ENCODE data around the gene MYL7. TPM values are rescaled to one million over a fixed set of nuclear protein-coding genes. Genes with fewer than 3 reads are reported as not detected.

Gene MYL7
- total RNA-seq, 1 experiment from 2014 or later = not detected

GRCh38 chr7:44157116-44158080 is 16.3 kb upstream of the MYL7 start:
- TF ChIP-seq SIN3A (IDR thresholded peaks at IDR 0.05; ENCODE audit: borderline replicate concordance, insufficient read depth, low read depth, low read length) (no peak), TCF7L2 (IDR thresholded peaks at IDR 0.05; ENCODE audit: low read depth, low read length) (no peak), POLR2AphosphoS5 (IDR thresholded peaks at IDR 0.05; ENCODE audit: low read depth, low read length) (no peak), CTCF (IDR thresholded peaks at IDR 0.05) (no peak)
- TF ChIP-seq, protein P1, sequence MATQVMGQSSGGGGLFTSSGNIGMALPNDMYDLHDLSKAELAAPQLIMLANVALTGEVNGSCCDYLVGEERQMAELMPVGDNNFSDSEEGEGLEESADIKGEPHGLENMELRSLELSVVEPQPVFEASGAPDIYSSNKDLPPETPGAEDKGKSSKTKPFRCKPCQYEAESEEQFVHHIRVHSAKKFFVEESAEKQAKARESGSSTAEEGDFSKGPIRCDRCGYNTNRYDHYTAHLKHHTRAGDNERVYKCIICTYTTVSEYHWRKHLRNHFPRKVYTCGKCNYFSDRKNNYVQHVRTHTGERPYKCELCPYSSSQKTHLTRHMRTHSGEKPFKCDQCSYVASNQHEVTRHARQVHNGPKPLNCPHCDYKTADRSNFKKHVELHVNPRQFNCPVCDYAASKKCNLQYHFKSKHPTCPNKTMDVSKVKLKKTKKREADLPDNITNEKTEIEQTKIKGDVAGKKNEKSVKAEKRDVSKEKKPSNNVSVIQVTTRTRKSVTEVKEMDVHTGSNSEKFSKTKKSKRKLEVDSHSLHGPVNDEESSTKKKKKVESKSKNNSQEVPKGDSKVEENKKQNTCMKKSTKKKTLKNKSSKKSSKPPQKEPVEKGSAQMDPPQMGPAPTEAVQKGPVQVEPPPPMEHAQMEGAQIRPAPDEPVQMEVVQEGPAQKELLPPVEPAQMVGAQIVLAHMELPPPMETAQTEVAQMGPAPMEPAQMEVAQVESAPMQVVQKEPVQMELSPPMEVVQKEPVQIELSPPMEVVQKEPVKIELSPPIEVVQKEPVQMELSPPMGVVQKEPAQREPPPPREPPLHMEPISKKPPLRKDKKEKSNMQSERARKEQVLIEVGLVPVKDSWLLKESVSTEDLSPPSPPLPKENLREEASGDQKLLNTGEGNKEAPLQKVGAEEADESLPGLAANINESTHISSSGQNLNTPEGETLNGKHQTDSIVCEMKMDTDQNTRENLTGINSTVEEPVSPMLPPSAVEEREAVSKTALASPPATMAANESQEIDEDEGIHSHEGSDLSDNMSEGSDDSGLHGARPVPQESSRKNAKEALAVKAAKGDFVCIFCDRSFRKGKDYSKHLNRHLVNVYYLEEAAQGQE (IDR thresholded peaks at IDR 0.05; ENCODE audit: insufficient read depth in 1 of 2, low read depth in 2 of 2, low read length in 1 of 2) = no peak
- peak; percentile 24; the same call in 1 of the 2 replicates for ATAC-seq
- Histone ChIP-seq H3K27me3 (ENCODE audit: control insufficient read depth, insufficient read depth, low read length) (no peaks in the 10 kb centered on the region), H3K27ac (ENCODE audit: low read length) (no peak overlapping the region), H3K4me3 (ENCODE audit: low read depth in 2 of 2, low read length in 2 of 2) (no peak overlapping the region), H3K4me1 (ENCODE audit: control insufficient read depth, insufficient read depth, low read length) (0 out of 2 replicates have a peak, but pooled peaks cover 4% of the 10 kb centered on the region), H3K36me3 (ENCODE audit: control insufficient read depth, insufficient read depth, low read length) (no peaks in the 10 kb centered on the region), H3K9me3 (ENCODE audit: control insufficient read depth, insufficient read depth, low read depth, low read length) (no peaks in the 10 kb centered on the region)
- intact Hi-C loops (cut with micrococcal nuclease; ENCODE audit: unreplicated experiment) = no loop called here
- ChIA-PET CTCF (no interaction called here), POLR2A (interaction anchor here (0.6 kb wide), 1 partner anchor 421 kb away, joined by 7 read pairs; no protein-coding TSS in a partner anchor)
- in situ Hi-C loops (cut with HindIII; ENCODE audit: low pct_unique_long_range_greater_than_20kb, low sequenced_read_pairs) = no loop called here
- DNase-seq (ENCODE audit: low read depth, low spot score) = no peak
- BruUV-seq (replicated peaks) = no TSS peak

- no peak for DNase-seq (ENCODE audit: low read depth, low spot score)
- Histone ChIP-seq H3K36me3 (ENCODE audit: control insufficient read depth, insufficient read depth, low read length) (no peaks in the 10 kb centered on the region), H3K9me3 (ENCODE audit: control insufficient read depth, insufficient read depth, low read depth, low read length) (no peaks in the 10 kb centered on the region), H3K27me3 (ENCODE audit: control insufficient read depth, insufficient read depth, low read length) (no peaks in the 10 kb centered on the region), H3K27ac (ENCODE audit: low read length) (no peak overlapping the region), H3K4me1 (ENCODE audit: control insufficient read depth, insufficient read depth, low read length) (0 out of 2 replicates have a peak, but pooled peaks cover 4% of the 10 kb centered on the region), H3K4me3 (ENCODE audit: low read depth in 2 of 2, low read length in 2 of 2) (no peak overlapping the region)
- intact Hi-C loops (cut with micrococcal nuclease; ENCODE audit: unreplicated experiment) = no loop called here
- no peak for ATAC-seq
- in situ Hi-C loops (cut with HindIII; ENCODE audit: low pct_unique_long_range_greater_than_20kb, low sequenced_read_pairs) = no loop called here
- BruUV-seq (replicated peaks) = no TSS peak
- TF ChIP-seq CTCF (IDR thresholded peaks at IDR 0.05) = no peak
- no peak for TF ChIP-seq SIN3A (IDR thresholded peaks at IDR 0.05; ENCODE audit: borderline replicate concordance, insufficient read depth, low read depth, low read length)
- no peak for TF ChIP-seq POLR2AphosphoS5 (IDR thresholded peaks at IDR 0.05; ENCODE audit: low read depth, low read length)
- TF ChIP-seq TCF7L2 (IDR thresholded peaks at IDR 0.05; ENCODE audit: low read depth, low read length) = no peak
- TF ChIP-seq, protein P1 (IDR thresholded peaks at IDR 0.05; ENCODE audit: insufficient read depth in 1 of 2, low read depth in 2 of 2, low read length in 1 of 2) = no peak
- ChIA-PET CTCF (no interaction called here), POLR2A (interaction anchor here (0.6 kb wide), 1 partner anchor 422 kb away, joined by 7 read pairs; no protein-coding TSS in a partner anchor)
Observed at GRCh38 chr7:44156453-44157010, 15.4 kb upstream of the MYL7 start.

All from Panc1 (cell line).